RWPE1 (cell line): Measurements from ENCODE around the gene CAMK1D.

Experiments
- CTCF ChIA-PET: fragments of 350-600 bp; sonication (Branson Sonifier 250); formaldehyde crosslinking; extraction: SDS; loops from one replicate; lab custom pipeline; 2021; lab: Yijun Ruan, JAX
- POLR2A ChIA-PET: fragments of 400-600 bp; formaldehyde crosslinking; extraction: SDS; loops from one replicate; lab custom pipeline; 2020; ENCODE audit warnings: antibody characterized with exemption; ENCODE audit not compliant: low non-redundant PET; lab: Yijun Ruan, JAX
- DNase-seq: peaks from one replicate; pipeline ENCODE4 v3.0.0; 2012; ENCODE audit warnings: low spot score
- H3K27ac ChIP-seq: fragments of 450-650 bp; 2 replicates; pipeline ENCODE4 v1.5.1; 2017
- TF ChIP-seq, protein P1 (sequence below): fragments of 450-650 bp; conservative IDR thresholded peaks from 2 replicates; pipeline ENCODE4 v1.5.1; 2017; ENCODE audit warnings: low read depth, mild to moderate bottlenecking

Gene CAMK1D

DNA sequence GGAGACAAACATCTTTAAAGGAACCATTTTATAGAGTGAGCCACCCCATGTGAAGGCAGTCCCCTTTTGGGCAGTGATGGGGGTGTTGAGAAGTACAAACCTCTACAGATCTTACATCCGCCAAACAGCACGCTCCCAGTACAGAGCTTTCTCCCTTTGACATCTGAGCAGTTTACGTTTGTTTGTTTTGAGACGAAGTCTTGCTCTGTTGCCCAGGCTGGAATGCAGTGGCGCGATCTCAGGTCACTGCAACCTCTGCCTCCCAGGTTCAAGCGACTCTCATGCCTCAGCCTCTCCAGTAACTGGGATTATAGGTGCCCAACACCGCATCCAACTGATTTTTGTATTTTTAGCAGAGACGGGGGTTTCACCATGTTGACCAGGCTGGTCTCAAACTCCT is 523.2 kb downstream of the CAMK1D start:
- no peak overlapping the region for H3K27ac ChIP-seq
- ChIA-PET POLR2A (no interaction called here), CTCF (no interaction called here)
- DNase-seq = no peak
- TF ChIP-seq, protein P1, sequence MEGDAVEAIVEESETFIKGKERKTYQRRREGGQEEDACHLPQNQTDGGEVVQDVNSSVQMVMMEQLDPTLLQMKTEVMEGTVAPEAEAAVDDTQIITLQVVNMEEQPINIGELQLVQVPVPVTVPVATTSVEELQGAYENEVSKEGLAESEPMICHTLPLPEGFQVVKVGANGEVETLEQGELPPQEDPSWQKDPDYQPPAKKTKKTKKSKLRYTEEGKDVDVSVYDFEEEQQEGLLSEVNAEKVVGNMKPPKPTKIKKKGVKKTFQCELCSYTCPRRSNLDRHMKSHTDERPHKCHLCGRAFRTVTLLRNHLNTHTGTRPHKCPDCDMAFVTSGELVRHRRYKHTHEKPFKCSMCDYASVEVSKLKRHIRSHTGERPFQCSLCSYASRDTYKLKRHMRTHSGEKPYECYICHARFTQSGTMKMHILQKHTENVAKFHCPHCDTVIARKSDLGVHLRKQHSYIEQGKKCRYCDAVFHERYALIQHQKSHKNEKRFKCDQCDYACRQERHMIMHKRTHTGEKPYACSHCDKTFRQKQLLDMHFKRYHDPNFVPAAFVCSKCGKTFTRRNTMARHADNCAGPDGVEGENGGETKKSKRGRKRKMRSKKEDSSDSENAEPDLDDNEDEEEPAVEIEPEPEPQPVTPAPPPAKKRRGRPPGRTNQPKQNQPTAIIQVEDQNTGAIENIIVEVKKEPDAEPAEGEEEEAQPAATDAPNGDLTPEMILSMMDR = no peak

DNA sequence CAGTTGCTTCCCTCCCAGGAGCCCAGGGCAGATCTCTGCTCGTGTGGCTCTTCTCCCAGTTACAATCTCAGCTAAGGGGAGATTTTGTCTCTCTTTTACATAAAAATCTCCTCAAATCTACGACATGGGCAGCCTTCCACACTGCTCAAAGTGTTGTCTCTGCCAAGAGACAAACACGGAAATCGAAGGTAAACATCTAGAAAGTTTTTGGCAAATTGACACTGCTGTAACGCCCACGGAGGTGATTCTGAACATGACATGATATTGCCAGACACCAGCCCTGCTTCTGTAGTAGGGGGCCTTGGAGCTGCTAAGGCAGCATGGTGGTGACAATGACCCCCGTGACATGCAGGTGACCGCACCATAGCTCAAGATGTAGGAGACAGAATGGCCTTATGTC is 523.8 kb downstream of the CAMK1D start:
- H3K27ac ChIP-seq = no peak overlapping the region
- CTCF ChIA-PET = interaction anchor here (0.7 kb wide), 1 partner anchor 10 kb away, joined by 3 read pairs; no protein-coding TSS in a partner anchor
- no peak for DNase-seq
- POLR2A ChIA-PET = no interaction called here
- TF ChIP-seq, protein P1 = no peak

DNA sequence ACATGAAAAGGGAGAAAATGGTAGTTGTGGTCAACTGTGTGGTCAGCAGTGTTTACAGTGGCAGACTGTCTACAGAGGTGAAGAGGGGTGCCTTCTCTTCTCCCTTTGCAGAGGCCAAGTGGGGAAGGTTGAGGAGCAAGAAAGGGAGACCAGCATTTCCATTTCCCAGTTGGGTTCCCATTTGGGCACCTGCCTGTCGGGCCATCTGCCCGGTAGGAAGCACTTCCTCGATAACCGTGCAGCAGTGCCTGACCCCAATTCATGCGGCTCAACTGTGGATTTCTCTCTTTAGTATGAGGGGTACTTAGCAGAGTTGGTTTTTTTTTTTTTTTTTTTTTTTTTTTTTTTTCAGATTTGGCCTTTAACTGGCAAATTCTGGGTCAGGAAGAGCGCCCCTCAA is 525.2 kb downstream of the CAMK1D start:
- POLR2A ChIA-PET = no interaction called here
- no peak overlapping the region for H3K27ac ChIP-seq
- DNase-seq = no peak
- CTCF ChIA-PET = no interaction called here
- TF ChIP-seq, protein P1 = no peak

DNA sequence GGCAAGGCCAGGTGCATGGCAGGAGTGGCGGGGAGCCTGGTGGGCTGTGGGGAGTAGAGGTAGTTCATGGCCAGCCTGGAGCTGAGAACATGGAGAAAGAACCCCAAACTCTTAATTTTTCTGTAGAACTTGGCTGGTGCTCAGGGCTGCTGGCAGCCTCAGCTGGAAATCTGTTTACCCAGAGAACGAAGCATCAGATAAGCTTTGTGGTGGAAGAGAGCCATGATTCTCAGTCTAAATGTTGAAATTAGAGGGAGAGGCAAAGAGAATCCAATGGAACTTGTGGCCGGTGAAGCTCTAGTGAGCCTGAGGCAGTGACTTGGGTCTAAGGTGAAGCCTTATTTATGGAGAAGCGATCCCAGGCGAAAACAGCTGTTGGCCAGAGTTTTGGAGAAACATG is 525.8 kb downstream of the CAMK1D start:
- TF ChIP-seq, protein P1 = no peak
- H3K27ac ChIP-seq = no peak overlapping the region
- CTCF ChIA-PET = interaction anchor here (0.6 kb wide), 1 partner anchor 27 kb away, joined by 3 read pairs; no protein-coding TSS in a partner anchor
- DNase-seq = no peak
- POLR2A ChIA-PET = no interaction called here

DNA sequence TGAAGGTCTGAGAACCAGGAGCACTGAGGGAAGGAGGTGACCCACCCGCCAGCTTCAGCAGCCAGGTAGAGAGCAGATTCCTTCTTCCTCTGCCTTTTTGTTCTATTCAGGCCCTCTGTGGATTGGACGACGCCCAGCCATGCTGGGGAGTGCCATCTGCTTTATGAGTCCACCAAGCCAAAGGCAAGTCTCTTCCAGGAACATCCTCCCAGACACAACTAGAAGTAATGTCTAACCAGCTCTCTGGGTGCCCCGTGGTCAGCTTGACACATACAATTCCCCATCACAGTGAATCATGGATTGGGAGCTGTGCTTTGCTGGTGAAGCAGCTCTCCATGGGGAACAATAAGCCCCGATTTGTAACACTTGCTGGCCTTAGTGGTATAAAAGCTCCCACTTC is 526.9 kb downstream of the CAMK1D start:
- POLR2A ChIA-PET = no interaction called here
- TF ChIP-seq, protein P1 = no peak
- DNase-seq = no peak
- no peak overlapping the region for H3K27ac ChIP-seq
- CTCF ChIA-PET = interaction anchor here (1.7 kb wide), 1 partner anchor 94 kb away, joined by 3 read pairs; no protein-coding TSS in a partner anchor

DNA sequence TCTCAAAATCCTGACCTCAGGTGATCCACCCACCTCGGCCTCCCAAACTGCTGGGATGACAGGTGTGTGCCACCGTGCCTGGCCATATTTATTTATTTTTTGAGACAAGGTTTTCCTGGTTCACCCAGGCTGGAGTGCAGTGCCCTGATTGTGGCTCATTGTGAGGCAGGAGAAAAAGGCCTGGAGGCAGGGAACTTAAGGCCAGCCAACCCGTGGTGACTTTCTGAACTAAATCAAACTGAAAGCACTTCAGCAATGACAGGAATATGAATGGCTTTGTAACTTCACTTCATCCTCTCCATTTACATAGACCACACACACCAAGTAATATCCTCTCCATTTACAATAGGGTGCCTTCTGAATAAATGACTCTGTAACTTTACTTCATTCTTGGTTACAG is 527.8 kb downstream of the CAMK1D start:
- DNase-seq = no peak
- TF ChIP-seq, protein P1 = no peak
- ChIA-PET POLR2A (no interaction called here), CTCF (interaction anchor here (1.7 kb wide), 1 partner anchor 95 kb away, joined by 3 read pairs; no protein-coding TSS in a partner anchor)
- H3K27ac ChIP-seq = no peak overlapping the region
